RWPE1 (cell line): Measurements from ENCODE around the gene GRID2.

ENCODE experiments used
- CTCF ChIA-PET: fragments of 350-600 bp; sonication (Branson Sonifier 250); formaldehyde crosslinking; extraction: SDS; loops from one replicate; lab custom pipeline; 2021; lab: Yijun Ruan, JAX
- POLR2A ChIA-PET: fragments of 400-600 bp; formaldehyde crosslinking; extraction: SDS; loops from one replicate; lab custom pipeline; 2020; ENCODE audit warnings: antibody characterized with exemption; ENCODE audit not compliant: low non-redundant PET; lab: Yijun Ruan, JAX
- DNase-seq: peaks from one replicate; pipeline ENCODE4 v3.0.0; 2012; ENCODE audit warnings: low spot score
- H3K27ac ChIP-seq: fragments of 450-650 bp; 2 replicates; pipeline ENCODE4 v1.5.1; 2017
- TF ChIP-seq, protein P1 (sequence below): fragments of 450-650 bp; conservative IDR thresholded peaks from 2 replicates; pipeline ENCODE4 v1.5.1; 2017; ENCODE audit warnings: low read depth, mild to moderate bottlenecking

GRID2 gene

DNA sequence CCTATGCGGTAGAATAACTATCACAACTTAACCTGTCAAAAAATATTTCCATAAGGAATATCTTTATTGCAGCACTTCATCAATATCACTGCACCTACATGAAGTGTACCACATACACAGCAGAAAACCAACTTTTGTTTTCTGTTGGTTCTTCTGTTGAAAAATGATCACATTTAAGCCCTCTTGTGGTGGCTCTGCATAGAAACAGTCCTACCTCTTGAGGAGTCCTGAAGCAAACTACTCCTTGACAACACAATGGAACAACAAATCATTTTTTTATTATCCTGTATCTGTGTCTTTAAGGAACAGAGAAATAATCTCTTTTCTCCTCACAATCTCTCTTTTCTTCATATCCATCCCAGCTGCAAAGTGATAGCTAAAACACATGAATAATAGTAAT lies 1484.9 kb downstream of the GRID2 start:
- TF ChIP-seq, protein P1, sequence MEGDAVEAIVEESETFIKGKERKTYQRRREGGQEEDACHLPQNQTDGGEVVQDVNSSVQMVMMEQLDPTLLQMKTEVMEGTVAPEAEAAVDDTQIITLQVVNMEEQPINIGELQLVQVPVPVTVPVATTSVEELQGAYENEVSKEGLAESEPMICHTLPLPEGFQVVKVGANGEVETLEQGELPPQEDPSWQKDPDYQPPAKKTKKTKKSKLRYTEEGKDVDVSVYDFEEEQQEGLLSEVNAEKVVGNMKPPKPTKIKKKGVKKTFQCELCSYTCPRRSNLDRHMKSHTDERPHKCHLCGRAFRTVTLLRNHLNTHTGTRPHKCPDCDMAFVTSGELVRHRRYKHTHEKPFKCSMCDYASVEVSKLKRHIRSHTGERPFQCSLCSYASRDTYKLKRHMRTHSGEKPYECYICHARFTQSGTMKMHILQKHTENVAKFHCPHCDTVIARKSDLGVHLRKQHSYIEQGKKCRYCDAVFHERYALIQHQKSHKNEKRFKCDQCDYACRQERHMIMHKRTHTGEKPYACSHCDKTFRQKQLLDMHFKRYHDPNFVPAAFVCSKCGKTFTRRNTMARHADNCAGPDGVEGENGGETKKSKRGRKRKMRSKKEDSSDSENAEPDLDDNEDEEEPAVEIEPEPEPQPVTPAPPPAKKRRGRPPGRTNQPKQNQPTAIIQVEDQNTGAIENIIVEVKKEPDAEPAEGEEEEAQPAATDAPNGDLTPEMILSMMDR: peak; percentile 16; the same call in 1 of the 2 replicates
- ChIA-PET CTCF (interaction anchor here (0.6 to 1.2 kb wide), 3 partner anchors 12 to 218 kb away, joined by 3 to 4 read pairs (median 4); no protein-coding TSS in a partner anchor), POLR2A (no interaction called here)
- DNase-seq: peak; percentile 16
- H3K27ac ChIP-seq: no peak overlapping the region

DNA sequence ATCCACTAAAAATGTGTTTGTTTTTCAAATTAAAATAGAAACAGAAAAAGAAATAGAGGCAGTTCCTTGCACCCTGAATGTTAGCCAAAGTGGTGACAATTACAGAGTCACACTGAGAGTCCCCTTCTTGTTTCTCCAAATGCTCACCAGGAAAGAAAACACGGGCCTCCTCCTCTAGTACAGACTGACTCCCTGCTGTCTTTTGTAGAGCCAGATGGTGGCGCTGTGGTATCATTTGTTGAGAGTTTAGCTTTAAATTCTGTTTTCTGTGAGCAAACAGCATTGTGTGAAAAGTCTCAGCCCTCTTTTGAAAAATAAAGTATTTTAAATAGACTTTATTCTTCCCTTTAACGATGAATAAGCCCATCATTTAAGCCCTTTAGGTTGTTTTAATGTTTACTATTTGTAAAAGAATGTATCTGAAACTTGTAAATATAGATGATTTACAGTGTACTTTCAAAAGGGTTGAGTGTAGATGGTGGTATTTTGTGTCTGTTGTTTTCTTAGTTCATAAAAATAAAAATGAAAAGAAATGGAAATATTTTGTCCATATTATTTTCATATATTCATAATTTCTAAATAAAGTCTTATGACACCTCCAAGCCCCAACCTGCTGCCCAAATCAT lies 1487.9 kb downstream of the GRID2 start:
- ChIA-PET POLR2A (no interaction called here), CTCF (interaction anchor here (0.6 to 1.0 kb wide), 9 partner anchors 24 to 604 kb away, joined by 3 to 7 read pairs (median 4); no protein-coding TSS in a partner anchor)
- TF ChIP-seq, protein P1: peak; percentile 85
- peak; percentile 44 for DNase-seq
- no peak overlapping the region for H3K27ac ChIP-seq

DNA sequence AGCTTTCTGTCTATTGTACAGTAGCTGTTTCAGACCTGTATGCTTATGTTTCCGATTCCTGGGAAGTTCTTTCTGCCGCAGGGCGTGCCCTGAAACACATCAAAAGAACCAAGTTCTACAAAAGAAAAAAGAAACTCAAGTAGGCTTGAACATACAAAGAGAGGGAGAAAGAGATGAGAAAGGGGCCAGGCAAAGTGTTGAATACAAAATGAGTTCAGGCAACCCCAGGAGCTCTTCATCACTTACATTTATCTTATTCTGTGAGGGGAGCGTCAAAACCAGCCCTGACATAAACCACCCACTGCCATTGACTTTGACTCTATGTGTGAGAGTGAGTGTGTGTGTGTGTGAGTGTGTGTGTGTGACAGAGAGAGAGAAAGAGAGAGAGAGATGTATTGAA lies 1498.3 kb downstream of the GRID2 start:
- no peak overlapping the region for H3K27ac ChIP-seq
- TF ChIP-seq, protein P1: no peak
- ChIA-PET POLR2A (no interaction called here), CTCF (interaction anchor here (0.7 kb wide), 1 partner anchor 1746 kb away, joined by 4 read pairs; no protein-coding TSS in a partner anchor)
- DNase-seq: no peak

DNA sequence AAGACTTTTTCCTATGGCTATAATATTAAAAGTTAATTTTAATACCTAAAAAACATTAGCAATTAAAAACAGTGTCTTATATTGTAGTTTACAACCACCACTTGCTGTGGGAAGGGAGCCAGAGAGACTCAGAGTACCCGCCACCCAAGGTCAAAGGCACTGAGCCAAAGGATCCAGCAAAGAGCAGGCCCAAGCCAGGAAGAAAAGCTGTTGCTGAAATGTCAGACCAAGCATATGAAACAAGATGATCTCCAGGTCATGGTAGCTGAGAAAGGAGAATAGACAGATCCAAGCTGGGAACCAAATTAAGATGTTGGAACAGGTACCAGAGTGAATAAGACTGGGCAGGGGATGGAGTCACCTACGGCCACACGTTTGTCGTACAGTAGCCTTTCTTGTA lies 1506.0 kb downstream of the GRID2 start:
- ChIA-PET CTCF (interaction anchor here (0.6 to 0.9 kb wide), 2 partner anchors 52 to 1875 kb away, joined by 3 to 7 read pairs; no protein-coding TSS in a partner anchor), POLR2A (no interaction called here)
- DNase-seq: no peak
- no peak overlapping the region for H3K27ac ChIP-seq
- TF ChIP-seq, protein P1: no peak

DNA sequence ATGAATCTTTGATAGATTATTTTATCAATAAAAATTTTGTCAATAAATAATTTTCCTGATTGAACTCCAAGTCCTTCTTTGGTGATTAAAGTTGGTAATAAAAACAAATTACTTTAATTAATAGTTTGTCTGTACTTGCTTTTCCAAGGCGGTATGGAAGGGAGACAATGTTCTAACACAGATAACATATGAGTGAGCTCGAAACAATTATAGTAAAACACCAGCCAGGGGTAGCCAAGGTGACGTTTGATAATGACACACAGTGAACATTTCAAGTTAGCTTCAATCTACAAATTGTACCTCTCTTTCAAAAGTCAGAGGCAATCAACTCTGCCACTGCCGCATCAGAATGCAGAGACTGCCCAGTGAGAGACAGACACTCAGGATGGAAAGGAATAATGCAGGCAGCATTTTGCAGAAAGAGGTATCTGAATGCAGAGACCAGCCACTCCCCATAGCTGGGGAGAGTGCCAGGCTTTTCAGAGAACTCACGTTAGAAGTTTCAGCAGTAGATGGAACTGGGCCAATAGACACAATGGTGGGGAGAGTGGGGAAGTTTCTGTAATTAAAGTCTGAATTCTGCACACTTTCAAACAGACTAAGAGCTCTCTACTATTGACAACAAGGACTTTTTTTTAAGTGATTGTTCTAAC lies 1506.7 kb downstream of the GRID2 start:
- CTCF ChIA-PET: interaction anchor here (0.6 to 0.9 kb wide), 2 partner anchors 51 to 1875 kb away, joined by 3 to 7 read pairs; no protein-coding TSS in a partner anchor
- no peak for DNase-seq
- TF ChIP-seq, protein P1: no peak
- POLR2A ChIA-PET: no interaction called here
- no peak overlapping the region for H3K27ac ChIP-seq

DNA sequence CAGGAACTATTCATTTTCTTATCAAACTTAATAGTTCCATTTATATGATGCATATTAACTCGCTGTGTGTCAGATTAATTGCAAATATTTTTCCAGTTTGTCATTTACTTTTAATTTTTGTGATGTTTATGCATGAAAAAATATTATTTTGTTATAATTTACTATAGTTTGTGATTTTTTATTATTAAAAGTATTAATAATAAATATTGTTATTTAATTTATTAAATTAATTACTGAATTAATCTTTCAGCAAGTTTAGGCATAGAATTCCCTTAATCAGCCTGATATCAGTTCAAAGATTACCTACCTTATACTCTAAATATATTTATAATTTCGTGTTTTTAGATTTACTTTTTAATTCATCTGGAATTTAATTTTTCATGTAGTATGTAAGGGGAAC lies 1509.3 kb downstream of the GRID2 start:
- TF ChIP-seq, protein P1: no peak
- CTCF ChIA-PET: interaction anchor here (0.6 kb wide), 2 partner anchors 355 to 407 kb away, joined by 3 read pairs; no protein-coding TSS in a partner anchor
- no peak overlapping the region for H3K27ac ChIP-seq
- DNase-seq: no peak
- POLR2A ChIA-PET: no interaction called here
